Limb (tissue), 2 donors: ENCODE results near the gene CYREN.
"Not testable (repeated sequence)": the region's sequence is repeated elsewhere in the genome, so short reads cannot be mapped to it uniquely, and the experiment has no call there.

ENCODE experiments used
- DNase-seq, 2 donors: peaks; one replicate each; pipeline ENCODE4 v3.0.0-alpha.2; 2016; ENCODE audit errors: extremely low spot score in 2 of 2

CYREN gene

GRCh38 chr7:135160858-135161653 lies 9.5 kb downstream of the CYREN start:
- no peak for DNase-seq

GRCh38 chr7:135160098-135160857 lies 10.2 kb downstream of the CYREN start:
- no peak for DNase-seq

- DNase-seq: no peak
Observed at GRCh38 chr7:135159359-135160085, 11.0 kb downstream of the CYREN start.

GRCh38 chr7:135158874-135159273 lies 11.6 kb downstream of the CYREN start:
- no peak for DNase-seq

GRCh38 chr7:135158141-135158655 lies 12.3 kb downstream of the CYREN start:
- DNase-seq: no peak

- no peak for DNase-seq
Observed at GRCh38 chr7:135156290-135156689, 14.2 kb downstream of the CYREN start.

- no peak for DNase-seq
Observed at GRCh38 chr7:135154734-135155133, 15.8 kb downstream of the CYREN start.

GRCh38 chr7:135152442-135152841 lies 18.1 kb downstream of the CYREN start:
- DNase-seq: no peak

GRCh38 chr7:135151533-135151932 lies 19.0 kb downstream of the CYREN start:
- DNase-seq: no peak

GRCh38 chr7:135151132-135151531 lies 19.4 kb downstream of the CYREN start:
- DNase-seq: no peak

GRCh38 chr7:135150072-135150782 lies 20.3 kb downstream of the CYREN start:
- no peak for DNase-seq

GRCh38 chr7:135147899-135148721 lies 22.4 kb downstream of the CYREN start, which contains the start of gene TMEM140:
Gene TMEM140 (plus strand): TSS chr7:135148072. CDS start chr7:135164442, 16,370 bp downstream.
- DNase-seq: no peak

- DNase-seq: no peak
Observed at GRCh38 chr7:135147341-135147898, 23.1 kb downstream of the CYREN start.

- DNase-seq: no peak
Observed at GRCh38 chr7:135143885-135144668, 26.4 kb downstream of the CYREN start.

GRCh38 chr7:135129579-135129978 lies 40.9 kb downstream of the CYREN start:
- DNase-seq: no peak

GRCh38 chr7:135128931-135129330 lies 41.6 kb downstream of the CYREN start:
- DNase-seq: no peak

GRCh38 chr7:135124631-135125030 lies 45.9 kb downstream of the CYREN start:
- DNase-seq: not testable (repeated sequence)

GRCh38 chr7:135121868-135122267 lies 48.6 kb downstream of the CYREN start:
- DNase-seq: no peak

- DNase-seq: no peak
Observed at GRCh38 chr7:135117096-135117495, 53.4 kb downstream of the CYREN start.
